Measurements from ENCODE around the gene HASPIN. TPM values are rescaled to one million over a fixed set of nuclear protein-coding genes. Genes with fewer than 3 reads are reported as not detected.
A peak's percentile ranks its signal among the peaks of the same experiment; 100 is the strongest.

The HASPIN gene
- total RNA-seq, 2 experiments from 2014 or later, result 21.0 to 25.2 TPM

DNA sequence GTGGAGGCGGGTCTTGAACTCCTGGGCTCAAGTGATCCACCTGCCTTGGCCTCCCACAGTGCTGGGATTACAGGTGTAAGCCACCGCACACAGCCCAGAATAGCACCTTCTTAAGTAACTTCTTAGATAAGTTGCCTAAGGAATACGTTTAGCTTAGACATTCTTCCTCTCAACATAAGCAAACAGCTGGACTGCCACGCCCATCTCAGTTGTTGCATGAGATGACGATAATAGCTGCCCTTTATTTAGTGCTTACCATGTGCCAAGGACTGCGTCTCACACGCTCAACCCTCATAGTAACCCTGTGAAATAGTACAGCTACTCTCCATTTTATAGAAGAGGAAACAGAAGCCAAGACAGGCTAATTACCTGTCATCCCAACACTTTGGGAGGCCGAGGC lies 11.8 kb downstream of the HASPIN start:
- CTCF ChIA-PET, result interaction anchor here (0.5 to 9.8 kb wide), 7 partner anchors 17 to 110 kb away, joined by 3 to 235 read pairs (median 3); partner anchors contain the start of gene NCBP3
- no peak for ATAC-seq
- no peak for DNase-seq
- no peaks in the 10 kb centered on the region for H3K36me3 Mint-ChIP-seq (ENCODE audit: low read depth)
- POLR2A ChIA-PET, result interaction anchor here (1.7 kb wide), 1 partner anchor 9 kb away, joined by 4 read pairs; no protein-coding TSS in a partner anchor
- H3K9me3 Mint-ChIP-seq (ENCODE audit: low read depth), result no peaks in the 10 kb centered on the region
- H3K4me1 Mint-ChIP-seq, result peaks cover 26% of the 10 kb centered on the region
- H3K27me3 Mint-ChIP-seq, result no peaks in the 10 kb centered on the region
- intact Hi-C loops (cut with DNase I, micrococcal nuclease), result loop anchor here (5.0 kb wide), 2 partner anchors 57 to 177 kb away; no protein-coding TSS in a partner anchor
- H3K27ac Mint-ChIP-seq, result no peak overlapping the region
- no peak overlapping the region for H3K4me3 Mint-ChIP-seq

DNA sequence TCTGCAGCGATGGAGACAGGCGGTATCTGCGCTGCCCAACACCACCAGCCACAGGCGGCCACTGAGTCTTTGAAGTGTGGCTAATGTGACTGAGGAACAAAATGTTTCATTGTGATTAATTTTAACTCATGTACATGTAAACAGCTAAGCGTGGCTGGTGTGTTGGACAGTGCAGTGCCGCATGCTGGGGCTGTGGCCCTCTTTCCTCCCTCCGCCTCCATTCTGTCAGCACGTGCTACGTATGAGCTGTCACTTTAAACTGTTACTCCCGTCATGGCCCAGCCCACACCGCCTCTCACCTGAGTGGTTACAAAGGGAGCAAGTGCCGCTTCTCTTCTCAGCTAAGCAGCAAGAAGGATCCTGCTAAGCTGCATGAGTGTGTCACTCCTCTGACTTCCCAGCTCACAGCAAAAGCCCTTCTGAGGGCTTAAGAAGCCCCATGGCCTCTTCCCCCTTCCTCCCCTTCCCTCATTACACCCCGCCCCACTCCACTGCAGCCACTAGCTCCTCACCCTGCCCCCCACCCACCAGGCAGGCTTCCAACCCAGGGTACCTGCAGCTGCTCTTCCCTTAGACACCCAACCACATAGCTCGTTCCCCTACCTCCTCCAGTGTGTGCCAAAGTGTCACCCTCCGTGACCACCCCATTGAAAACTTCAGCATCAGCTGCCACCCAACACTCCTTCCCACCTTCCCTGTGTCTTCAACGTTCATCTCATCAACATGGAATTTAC lies 15.0 kb downstream of the HASPIN start:
- H3K27me3 Mint-ChIP-seq, result no peaks in the 10 kb centered on the region
- POLR2A ChIA-PET, result interaction anchor here (0.6 to 1.4 kb wide), 5 partner anchors 15 to 106 kb away, joined by 3 to 6 read pairs (median 4); partner anchors contain the start of gene HASPIN
- H3K9me3 Mint-ChIP-seq (ENCODE audit: low read depth), result no peaks in the 10 kb centered on the region
- intact Hi-C loops (cut with DNase I, micrococcal nuclease), result loop anchor here (1.0 to 5.0 kb wide), 6 partner anchors 15 to 174 kb away; partner anchors contain the start of genes HASPIN (in 1 of the 2) and NCBP3 (in 1 of the 2)
- CTCF ChIA-PET, result interaction anchor here (0.6 to 9.8 kb wide), 35 partner anchors 11 to 174 kb away, joined by 3 to 235 read pairs (median 6); partner anchors contain the start of genes HASPIN, NCBP3 and P2RX5
- peak overlapping the region; percentile 14 for H3K27ac Mint-ChIP-seq
- peaks cover 34% of the 10 kb centered on the region for H3K4me1 Mint-ChIP-seq
- ATAC-seq (peak; percentile 89), DNase-seq (peak; percentile 88)
- no peaks in the 10 kb centered on the region for H3K36me3 Mint-ChIP-seq (ENCODE audit: low read depth)
- H3K4me3 Mint-ChIP-seq, result no peak overlapping the region

- no peak overlapping the region for H3K4me3 Mint-ChIP-seq
Measured at GRCh38 chr17:3739422-3740124, 15.9 kb downstream of the HASPIN start.

GRCh38 chr17:3740611-3741073 lies 16.9 kb downstream of the HASPIN start:
- ChIA-PET POLR2A (interaction anchor here (0.6 to 0.7 kb wide), 2 partner anchors 17 to 46 kb away, joined by 3 to 9 read pairs; no protein-coding TSS in a partner anchor), CTCF (interaction anchor here (0.6 to 9.8 kb wide), 13 partner anchors 9 to 105 kb away, joined by 3 to 235 read pairs (median 3); partner anchors contain the start of genes HASPIN and NCBP3)
- Mint-ChIP-seq H3K4me1 (peaks cover 34% of the 10 kb centered on the region), H3K9me3 (ENCODE audit: low read depth) (no peaks in the 10 kb centered on the region), H3K27me3 (no peaks in the 10 kb centered on the region), H3K4me3 (peak overlapping the region; percentile 47), H3K27ac (peak overlapping the region; percentile 80), H3K36me3 (ENCODE audit: low read depth) (no peaks in the 10 kb centered on the region)
- ATAC-seq, result peak; percentile 52
- peak; percentile 64 for DNase-seq
- intact Hi-C loops (cut with DNase I, micrococcal nuclease), result loop anchor here in 1 of 2 experiments (2.0 kb wide), 1 partner anchor 24 kb away; no protein-coding TSS in a partner anchor

More at GRCh38 chr17:3739422-3740124, 15.9 kb downstream of the HASPIN start:
- intact Hi-C loops (cut with DNase I, micrococcal nuclease), result loop anchor here (2.0 to 5.0 kb wide), 4 partner anchors 25 to 173 kb away; no protein-coding TSS in a partner anchor
- ATAC-seq (no peak), DNase-seq (no peak)
- no peaks in the 10 kb centered on the region for H3K27me3 Mint-ChIP-seq
- H3K36me3 Mint-ChIP-seq (ENCODE audit: low read depth), result no peaks in the 10 kb centered on the region
- POLR2A ChIA-PET, result interaction anchor here (0.6 kb wide), 2 partner anchors 16 kb away, joined by 3 to 6 read pairs; partner anchors contain the start of gene HASPIN
- H3K9me3 Mint-ChIP-seq (ENCODE audit: low read depth), result no peaks in the 10 kb centered on the region
- CTCF ChIA-PET, result interaction anchor here (0.6 to 9.8 kb wide), 20 partner anchors 8 to 821 kb away, joined by 3 to 235 read pairs (median 6); partner anchors contain the start of genes HASPIN and NCBP3
- peaks cover 34% of the 10 kb centered on the region for H3K4me1 Mint-ChIP-seq
- no peak overlapping the region for H3K27ac Mint-ChIP-seq

GRCh38 chr17:3744014-3744413 lies 20.3 kb downstream of the HASPIN start:
- intact Hi-C loops (cut with DNase I, micrococcal nuclease), result no loop called here
- POLR2A ChIA-PET, result no interaction called here
- no peak for DNase-seq
- Mint-ChIP-seq H3K4me1 (peaks cover 28% of the 10 kb centered on the region), H3K27me3 (no peaks in the 10 kb centered on the region), H3K27ac (no peak overlapping the region), H3K9me3 (ENCODE audit: low read depth) (no peaks in the 10 kb centered on the region), H3K4me3 (no peak overlapping the region), H3K36me3 (ENCODE audit: low read depth) (no peaks in the 10 kb centered on the region)
- CTCF ChIA-PET, result no interaction called here
- ATAC-seq, result no peak

- no peak for ATAC-seq
- Mint-ChIP-seq H3K4me1 (peaks cover 24% of the 10 kb centered on the region), H3K27me3 (no peaks in the 10 kb centered on the region), H3K9me3 (ENCODE audit: low read depth) (no peaks in the 10 kb centered on the region), H3K4me3 (no peak overlapping the region), H3K36me3 (ENCODE audit: low read depth) (no peaks in the 10 kb centered on the region), H3K27ac (no peak overlapping the region)
- CTCF ChIA-PET, result no interaction called here
- POLR2A ChIA-PET, result no interaction called here
- DNase-seq, result no peak
- intact Hi-C loops (cut with DNase I, micrococcal nuclease), result no loop called here
Measured at GRCh38 chr17:3745071-3745470, 21.4 kb downstream of the HASPIN start.

DNA sequence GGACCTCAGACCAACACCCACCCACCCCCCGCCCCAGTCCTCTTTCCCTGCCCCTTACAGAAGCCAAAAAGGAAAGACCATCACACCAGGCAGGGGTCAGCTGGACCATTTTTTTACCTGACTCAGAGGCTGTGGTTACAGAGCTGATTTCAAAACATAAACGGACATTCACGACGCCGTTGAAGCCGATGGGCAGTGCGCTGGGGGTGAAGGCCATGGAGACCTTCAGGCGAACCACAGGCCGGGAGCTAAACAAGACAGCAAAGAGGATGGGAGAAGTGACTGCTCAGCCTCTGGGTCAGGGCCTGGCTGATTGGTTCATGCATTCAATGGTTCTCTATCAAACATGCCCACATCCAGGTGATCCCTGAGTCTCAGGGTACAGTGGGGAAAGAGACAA lies 24.1 kb downstream of the HASPIN start:
- ATAC-seq (no peak), DNase-seq (no peak)
- Mint-ChIP-seq H3K27me3 (no peaks in the 10 kb centered on the region), H3K36me3 (ENCODE audit: low read depth) (no peaks in the 10 kb centered on the region), H3K4me3 (no peak overlapping the region), H3K27ac (no peak overlapping the region), H3K9me3 (ENCODE audit: low read depth) (no peaks in the 10 kb centered on the region), H3K4me1 (peaks cover 29% of the 10 kb centered on the region)
- POLR2A ChIA-PET, result no interaction called here
- intact Hi-C loops (cut with DNase I, micrococcal nuclease), result no loop called here
- CTCF ChIA-PET, result interaction anchor here (0.8 kb wide), 1 partner anchor 73 kb away, joined by 3 read pairs; no protein-coding TSS in a partner anchor

DNA sequence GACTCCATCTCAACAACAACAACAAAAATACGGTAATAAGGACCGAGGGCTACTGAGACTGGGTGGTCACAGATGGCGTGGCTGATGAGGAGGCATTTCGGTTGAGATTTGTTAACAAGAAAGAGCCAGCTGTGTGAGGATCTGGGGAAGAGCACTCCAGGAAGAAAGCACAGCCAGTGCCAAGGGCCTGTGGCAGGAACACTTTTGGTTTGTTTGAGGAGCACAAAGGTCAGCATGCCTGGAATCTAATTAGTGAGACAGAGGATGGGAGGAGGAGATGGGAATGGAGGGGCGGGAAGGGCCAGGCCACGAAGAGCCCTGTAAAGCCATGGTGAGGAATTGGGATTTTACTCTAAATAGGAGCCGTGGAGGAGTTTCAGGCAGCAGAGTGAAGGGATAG lies 24.9 kb downstream of the HASPIN start:
- ChIA-PET CTCF (interaction anchor here (0.7 kb wide), 1 partner anchor 61 kb away, joined by 3 read pairs; no protein-coding TSS in a partner anchor), POLR2A (no interaction called here)
- H3K4me1 Mint-ChIP-seq, result peaks cover 29% of the 10 kb centered on the region
- intact Hi-C loops (cut with DNase I, micrococcal nuclease), result no loop called here
- no peak overlapping the region for H3K4me3 Mint-ChIP-seq
- no peak for ATAC-seq
- H3K27me3 Mint-ChIP-seq, result no peaks in the 10 kb centered on the region
- no peak for DNase-seq
- no peaks in the 10 kb centered on the region for H3K9me3 Mint-ChIP-seq (ENCODE audit: low read depth)
- no peaks in the 10 kb centered on the region for H3K36me3 Mint-ChIP-seq (ENCODE audit: low read depth)
- H3K27ac Mint-ChIP-seq, result no peak overlapping the region

GRCh38 chr17:3750296-3750695 lies 26.6 kb downstream of the HASPIN start:
- no peak overlapping the region for H3K27ac Mint-ChIP-seq
- no peaks in the 10 kb centered on the region for H3K9me3 Mint-ChIP-seq (ENCODE audit: low read depth)
- ChIA-PET POLR2A (interaction anchor here (0.5 kb wide), 1 partner anchor 27 kb away, joined by 4 read pairs; the partner anchor contains the start of gene HASPIN), CTCF (interaction anchor here (0.8 to 1.4 kb wide), 5 partner anchors 12 to 164 kb away, joined by 3 to 5 read pairs (median 4); no protein-coding TSS in a partner anchor)
- H3K36me3 Mint-ChIP-seq (ENCODE audit: low read depth), result no peaks in the 10 kb centered on the region
- H3K4me1 Mint-ChIP-seq, result peaks cover 29% of the 10 kb centered on the region
- intact Hi-C loops (cut with DNase I, micrococcal nuclease), result no loop called here
- no peak for DNase-seq
- H3K27me3 Mint-ChIP-seq, result no peaks in the 10 kb centered on the region
- no peak for ATAC-seq
- no peak overlapping the region for H3K4me3 Mint-ChIP-seq

DNA sequence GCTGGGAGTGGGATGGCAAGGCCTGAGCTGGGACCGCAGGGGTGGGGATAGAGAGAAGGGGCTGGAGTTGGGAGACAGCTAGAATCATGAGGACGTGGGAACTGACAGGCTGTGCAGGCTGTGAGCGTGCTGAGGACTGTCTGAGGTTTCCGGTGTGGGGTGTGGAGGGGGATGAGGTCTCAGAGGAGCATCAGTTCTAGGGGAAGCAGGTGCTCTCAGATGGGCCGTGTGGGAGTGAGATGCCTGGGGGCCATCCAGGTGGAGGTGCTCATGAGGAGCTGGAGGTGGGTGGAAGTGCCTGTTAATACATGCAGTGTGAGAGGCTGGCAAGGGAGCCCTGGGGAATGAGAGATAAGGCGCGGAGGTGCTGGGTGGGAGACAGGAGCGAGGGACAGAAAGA lies 27.2 kb downstream of the HASPIN start:
- ATAC-seq (peak; percentile 59), DNase-seq (peak; percentile 65)
- Mint-ChIP-seq H3K27me3 (no peaks in the 10 kb centered on the region), H3K27ac (peak overlapping the region; percentile 81), H3K9me3 (ENCODE audit: low read depth) (no peaks in the 10 kb centered on the region), H3K4me3 (no peak overlapping the region), H3K36me3 (ENCODE audit: low read depth) (no peaks in the 10 kb centered on the region), H3K4me1 (peaks cover 29% of the 10 kb centered on the region)
- ChIA-PET CTCF (interaction anchor here (0.5 to 3.1 kb wide), 4 partner anchors 13 to 913 kb away, joined by 3 to 24 read pairs (median 4); no protein-coding TSS in a partner anchor), POLR2A (interaction anchor here (0.6 kb wide), 1 partner anchor 901 kb away, joined by 5 read pairs; no protein-coding TSS in a partner anchor)
- intact Hi-C loops (cut with DNase I, micrococcal nuclease), result no loop called here

DNA sequence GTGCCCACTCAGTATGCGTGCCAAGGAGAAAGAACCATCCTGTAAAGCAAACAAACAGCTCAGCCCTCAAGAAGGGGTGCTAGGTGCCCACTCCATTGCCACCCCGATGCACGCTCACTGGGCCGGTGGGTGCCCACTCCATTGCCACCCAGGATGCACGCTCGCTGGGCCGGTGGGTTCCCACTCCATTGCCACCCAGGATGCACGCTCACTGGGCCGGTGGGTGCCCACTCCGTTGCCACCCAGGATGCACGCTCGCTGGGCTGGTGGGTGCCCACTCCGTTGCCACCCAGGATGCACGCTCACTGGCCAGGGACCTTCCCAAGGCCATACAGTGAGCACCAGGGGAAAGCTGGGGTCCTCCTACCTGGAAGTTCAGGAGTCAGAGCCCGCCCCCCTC lies 28.1 kb downstream of the HASPIN start:
- CTCF ChIA-PET, result interaction anchor here (0.7 to 3.1 kb wide), 2 partner anchors 14 to 46 kb away, joined by 3 to 24 read pairs; no protein-coding TSS in a partner anchor
- peaks cover 29% of the 10 kb centered on the region for H3K4me1 Mint-ChIP-seq
- H3K27ac Mint-ChIP-seq, result no peak overlapping the region
- no peak for ATAC-seq
- no peaks in the 10 kb centered on the region for H3K9me3 Mint-ChIP-seq (ENCODE audit: low read depth)
- no peaks in the 10 kb centered on the region for H3K27me3 Mint-ChIP-seq
- DNase-seq, result no peak
- intact Hi-C loops (cut with DNase I, micrococcal nuclease), result no loop called here
- no peak overlapping the region for H3K4me3 Mint-ChIP-seq
- H3K36me3 Mint-ChIP-seq (ENCODE audit: low read depth), result no peaks in the 10 kb centered on the region
- POLR2A ChIA-PET, result no interaction called here
